ENCODE measurements around the gene TMEM131L.

- TF ChIP-seq POLR2A (IDR thresholded peaks at IDR 0.05; ENCODE audit: low read depth, low read length) (no peak), POLR2AphosphoS5 (IDR thresholded peaks at IDR 0.05; ENCODE audit: low read depth, low read length) (no peak), TAF1 (IDR thresholded peaks at IDR 0.05; ENCODE audit: borderline replicate concordance, low read depth, low read length) (no peak)
Measured at GRCh38 chr4:153449338-153449737, 16.8 kb upstream of the TMEM131L start.

Measured in GM12892 (cell line).